Measurements from ENCODE around the gene MYOD1.

MYOD1 gene

GRCh38 chr11:17760102-17761029 lies 41.0 kb downstream of the MYOD1 start:
- H3K4me3 ChIP-seq (ENCODE audit: low read length): no peak overlapping the region
- peak; percentile 77 for TF ChIP-seq CTCF (conservative IDR thresholded peaks at IDR 0.05; ENCODE audit: low read depth, low read length)
- peak; percentile 11 for DNase-seq (ENCODE audit: low read depth)

- H3K4me3 ChIP-seq (ENCODE audit: low read length): no peak overlapping the region
- DNase-seq (ENCODE audit: low read depth): no peak
- TF ChIP-seq CTCF (conservative IDR thresholded peaks at IDR 0.05; ENCODE audit: low read depth, low read length): no peak
These were observed 43.1 kb downstream of the MYOD1 start for GRCh38 chr11:17762309-17762974.

DNA sequence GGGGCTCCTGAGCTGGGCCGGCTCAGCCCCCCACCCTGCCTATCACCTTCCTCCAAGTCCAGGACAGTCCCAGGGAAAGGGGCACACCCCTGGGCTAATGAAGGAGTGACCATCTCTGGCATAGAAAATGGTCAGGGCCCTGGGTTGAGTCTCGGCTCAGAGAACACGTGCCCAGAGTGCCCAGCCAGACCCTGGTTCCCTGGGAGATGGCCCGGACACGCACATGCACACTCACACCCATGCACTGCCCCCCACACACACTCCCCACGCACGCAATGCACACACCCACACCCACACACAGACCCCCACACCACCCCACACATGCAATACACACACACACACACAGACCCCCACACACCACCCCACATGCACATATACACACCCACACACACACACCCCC lies 43.9 kb downstream of the MYOD1 start:
- TF ChIP-seq CTCF (conservative IDR thresholded peaks at IDR 0.05; ENCODE audit: low read depth, low read length): no peak
- DNase-seq (ENCODE audit: low read depth): no peak
- no peak overlapping the region for H3K4me3 ChIP-seq (ENCODE audit: low read length)

DNA sequence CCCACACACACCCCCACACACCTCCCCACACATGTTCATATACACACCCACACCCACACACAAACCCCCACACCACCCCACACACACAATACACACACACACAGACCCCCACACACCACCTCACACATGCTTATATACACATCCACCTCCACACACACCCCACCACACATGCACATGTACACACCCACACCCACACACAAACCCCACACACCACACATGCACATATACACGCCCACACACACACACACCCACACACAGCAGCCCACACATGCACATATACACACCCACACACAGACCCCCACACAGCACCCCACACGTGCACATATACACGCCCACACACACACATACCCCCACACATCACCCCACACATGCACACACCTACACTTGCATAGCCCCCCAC lies 44.3 kb downstream of the MYOD1 start:
- TF ChIP-seq CTCF (conservative IDR thresholded peaks at IDR 0.05; ENCODE audit: low read depth, low read length): no peak
- no peak for DNase-seq (ENCODE audit: low read depth)
- no peak overlapping the region for H3K4me3 ChIP-seq (ENCODE audit: low read length)

DNA sequence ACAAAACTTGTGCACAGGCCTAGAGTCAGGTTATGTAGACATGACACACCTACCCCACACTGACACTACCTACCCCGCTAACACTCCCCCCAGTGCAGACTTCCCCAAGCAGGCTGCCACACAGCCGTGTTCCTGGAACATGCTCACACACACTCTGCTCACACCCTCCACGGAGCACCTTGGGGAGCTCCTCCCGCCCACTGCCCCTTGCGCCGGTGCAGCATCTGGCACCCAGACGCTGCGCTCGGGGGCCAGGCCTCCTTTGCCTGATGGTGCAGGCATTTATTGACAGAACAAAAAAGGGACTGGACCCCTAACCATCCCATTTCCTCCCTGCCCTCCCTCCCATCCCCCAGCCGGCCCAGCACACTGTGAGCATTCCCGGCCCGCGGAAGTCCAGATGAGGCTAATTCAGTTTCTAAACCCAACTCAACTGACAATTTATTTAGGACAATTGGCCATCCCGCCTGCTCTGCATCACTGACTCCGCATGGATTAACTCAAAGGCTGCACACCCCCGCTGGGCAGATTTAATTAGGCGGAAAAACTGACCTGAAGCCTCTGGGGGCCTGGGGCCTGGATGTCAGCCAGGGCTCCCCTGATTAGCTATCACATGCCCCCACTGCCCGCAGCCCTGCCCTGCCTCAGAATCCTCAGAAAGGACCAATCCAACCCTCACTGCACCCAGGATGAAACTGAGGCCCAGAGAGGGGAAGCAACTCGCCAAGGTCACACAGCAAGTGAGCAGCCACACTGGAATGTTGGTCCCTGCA lies 45.3 kb downstream of the MYOD1 start:
- no peak for DNase-seq (ENCODE audit: low read depth)
- no peak overlapping the region for H3K4me3 ChIP-seq (ENCODE audit: low read length)
- TF ChIP-seq CTCF (conservative IDR thresholded peaks at IDR 0.05; ENCODE audit: low read depth, low read length): no peak

DNA sequence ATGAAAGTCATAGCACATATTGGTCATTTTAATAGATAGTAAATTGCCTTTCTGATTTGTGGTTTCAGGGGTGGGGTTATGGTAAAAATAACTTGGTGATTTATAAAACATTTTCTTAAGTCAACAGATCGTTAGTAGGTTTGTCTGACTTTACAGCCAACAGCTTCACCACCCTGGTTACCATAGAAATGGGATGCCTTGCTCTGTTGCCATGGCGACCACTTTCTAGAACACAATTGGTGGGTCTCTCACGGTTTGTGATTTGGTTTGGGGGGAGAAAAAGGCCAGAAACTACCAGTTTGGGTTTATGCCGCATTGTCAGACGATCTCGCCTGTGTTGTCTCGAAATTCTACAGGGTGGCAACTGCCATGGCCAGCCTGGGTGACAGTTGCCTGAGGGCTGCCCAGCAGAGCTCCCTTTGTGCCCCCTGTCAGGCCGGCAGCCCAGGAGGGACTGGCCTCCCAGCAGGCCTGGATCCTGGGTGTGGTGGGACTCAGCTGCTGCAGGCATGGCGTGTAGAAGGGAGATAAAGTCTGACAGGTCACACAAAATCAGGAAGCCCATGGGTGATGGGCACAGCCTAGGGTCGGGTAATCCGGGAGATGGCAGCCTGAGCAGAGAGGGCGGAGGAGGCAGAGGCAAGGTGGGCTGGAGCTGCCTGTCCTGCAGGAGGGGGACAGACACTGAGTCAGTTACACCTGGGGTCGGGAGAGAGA lies 46.1 kb downstream of the MYOD1 start:
- TF ChIP-seq CTCF (conservative IDR thresholded peaks at IDR 0.05; ENCODE audit: low read depth, low read length): no peak
- no peak for DNase-seq (ENCODE audit: low read depth)
- H3K4me3 ChIP-seq (ENCODE audit: low read length): no peak overlapping the region

Measured in retinal pigment epithelial cell (primary cell).